Kasumi-1 (cell line): Measurements from ENCODE around the gene RAB5A.
"Not testable (repeated sequence)": the region's sequence is repeated elsewhere in the genome, so short reads cannot be mapped to it uniquely, and the experiment has no call there.

Experiments used
- DNase-seq, 2 experiments: peaks; one replicate each; lab custom pipeline; 2025; lab: John Stamatoyannopoulos, UW

The RAB5A gene, protein sequence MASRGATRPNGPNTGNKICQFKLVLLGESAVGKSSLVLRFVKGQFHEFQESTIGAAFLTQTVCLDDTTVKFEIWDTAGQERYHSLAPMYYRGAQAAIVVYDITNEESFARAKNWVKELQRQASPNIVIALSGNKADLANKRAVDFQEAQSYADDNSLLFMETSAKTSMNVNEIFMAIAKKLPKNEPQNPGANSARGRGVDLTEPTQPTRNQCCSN

DNA sequence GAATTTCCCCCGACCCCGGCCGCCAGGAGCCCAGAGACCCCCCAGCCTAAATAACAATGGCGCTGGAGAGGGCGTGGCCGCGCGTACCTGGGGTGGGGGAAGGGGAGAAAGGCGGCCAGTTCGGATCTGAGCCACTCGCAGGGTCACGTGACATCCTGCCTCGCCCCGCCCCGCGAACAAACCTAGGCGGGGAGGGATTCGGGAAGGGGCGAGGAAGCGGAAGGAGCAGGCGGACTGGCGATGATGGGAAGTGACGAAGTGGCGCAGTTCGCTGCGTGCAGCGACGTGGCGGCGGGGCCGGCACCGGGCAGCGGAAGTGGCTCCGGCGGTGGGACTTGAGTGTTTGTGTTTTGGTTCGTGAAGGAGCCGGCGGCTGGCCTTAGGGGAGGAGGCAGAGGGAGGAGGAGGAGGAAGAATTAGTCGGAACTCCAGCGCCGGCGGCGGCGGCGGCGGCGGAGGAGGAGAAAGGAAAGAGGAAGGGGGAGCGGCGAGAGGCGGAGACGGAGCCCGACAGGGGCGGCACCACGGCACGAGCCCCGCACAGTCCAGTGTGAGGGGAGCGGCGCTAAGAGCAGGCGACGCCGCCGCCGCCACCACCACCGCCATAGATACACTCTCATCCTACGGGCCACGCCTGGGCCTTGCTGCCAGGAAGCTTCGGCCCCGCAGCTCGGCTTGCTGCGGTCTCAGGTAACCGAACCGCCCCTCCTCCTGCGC, at the start of gene RAB5A:
RAB5A (plus strand) TSS at position 266 of the 717 bp plus-strand sequence. CDS start 3,802 bp downstream, outside the sequence.
- DNase-seq, result peak; percentile 99

DNA sequence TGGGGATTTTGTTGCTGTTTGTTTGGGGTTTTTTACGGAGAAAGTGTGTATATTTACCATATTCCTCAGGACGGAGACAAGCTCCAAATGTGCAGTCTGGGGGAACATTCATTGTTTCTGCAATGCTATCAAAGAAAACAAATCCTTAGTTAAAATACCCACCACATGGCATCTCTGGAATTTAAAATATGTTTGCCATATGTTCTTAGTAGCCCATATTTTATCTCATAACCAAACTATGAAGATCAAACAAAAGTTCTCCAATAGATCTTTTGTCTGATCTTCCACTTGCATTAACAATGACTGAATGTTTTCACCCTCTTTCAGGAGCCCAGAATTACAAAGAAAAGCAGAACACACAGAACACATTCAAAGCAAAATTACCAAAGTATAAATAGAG, 48.2 kb upstream of the RAB5A start:
- DNase-seq, result no peak

DNA sequence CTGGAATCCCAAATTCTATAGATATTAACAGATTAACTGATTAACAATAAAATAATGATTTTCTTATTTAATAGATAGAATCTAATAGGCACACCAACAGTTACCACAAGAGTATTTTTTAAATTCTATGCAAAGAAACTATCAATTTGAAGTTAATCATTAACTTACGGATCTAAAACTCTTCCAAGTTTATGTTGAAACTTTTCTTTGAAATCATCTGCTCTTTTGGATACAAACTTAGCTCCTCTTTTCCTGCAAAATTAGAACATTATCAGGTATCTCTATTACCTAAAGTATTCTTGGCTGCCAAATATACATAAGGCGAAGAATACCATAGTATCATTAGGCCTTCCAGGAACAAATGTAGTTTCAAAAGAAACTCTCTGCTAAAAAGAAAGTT, 47.6 kb upstream of the RAB5A start:
- no peak for DNase-seq

DNA sequence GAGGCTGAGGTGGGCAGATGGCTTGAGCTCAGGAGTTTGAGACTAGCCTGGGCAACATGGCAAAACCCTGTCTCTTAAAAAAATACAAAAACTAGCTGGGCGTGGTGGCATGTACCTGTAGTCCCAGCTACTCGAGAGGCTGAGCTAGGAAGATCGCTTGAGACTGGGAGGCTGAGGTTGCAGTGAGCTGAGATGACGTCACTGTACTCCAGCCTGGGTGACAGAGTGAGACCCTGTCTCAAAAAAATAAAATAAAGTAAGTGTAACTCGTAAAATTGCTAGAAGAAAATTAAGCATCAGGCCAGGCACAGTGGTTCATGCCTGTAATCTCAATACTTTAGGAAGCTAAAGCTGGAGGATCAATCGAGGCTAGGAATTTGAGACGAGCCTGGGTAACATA, 47.1 kb upstream of the RAB5A start:
- DNase-seq, result not testable (repeated sequence)

DNA sequence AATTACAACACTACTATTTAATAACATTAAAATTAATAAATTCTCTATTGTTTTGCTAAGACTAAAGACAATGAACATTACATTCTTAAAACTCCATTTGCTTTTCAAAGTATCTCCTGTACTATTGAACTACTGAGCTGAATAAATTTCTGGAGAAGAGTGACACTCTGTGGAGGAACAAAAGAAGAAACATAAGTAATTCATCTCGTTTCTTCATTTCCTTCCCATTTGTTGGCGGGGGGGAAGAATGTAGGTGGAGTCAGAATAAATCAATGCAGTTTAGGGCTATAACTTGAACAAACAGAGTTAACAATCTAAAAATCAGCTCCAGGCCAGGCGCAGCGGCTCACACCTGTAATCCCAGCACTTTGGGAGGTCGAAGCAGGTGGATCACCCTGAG, 45.6 kb upstream of the RAB5A start:
- peak; percentile 47 to 59 for DNase-seq

DNA sequence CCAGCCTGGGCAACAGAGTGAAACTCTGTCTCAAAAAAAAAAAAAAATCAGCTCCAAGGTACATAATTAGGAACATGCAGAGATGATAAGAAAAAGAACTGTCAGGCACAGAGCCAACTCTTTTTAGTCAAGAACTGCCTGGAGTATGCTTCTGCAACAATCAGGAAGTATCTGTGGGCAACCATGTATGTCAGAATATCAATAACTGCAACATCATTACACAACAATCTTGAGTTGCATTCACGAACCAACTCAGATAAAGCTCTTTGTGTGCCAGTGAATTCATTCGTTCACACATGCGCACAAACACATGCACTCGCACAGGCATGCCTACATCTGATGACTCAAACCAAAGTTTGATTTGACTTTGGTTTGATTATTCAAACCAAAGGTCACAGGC, 45.0 kb upstream of the RAB5A start:
- DNase-seq, result peak; percentile 34 to 36

DNA sequence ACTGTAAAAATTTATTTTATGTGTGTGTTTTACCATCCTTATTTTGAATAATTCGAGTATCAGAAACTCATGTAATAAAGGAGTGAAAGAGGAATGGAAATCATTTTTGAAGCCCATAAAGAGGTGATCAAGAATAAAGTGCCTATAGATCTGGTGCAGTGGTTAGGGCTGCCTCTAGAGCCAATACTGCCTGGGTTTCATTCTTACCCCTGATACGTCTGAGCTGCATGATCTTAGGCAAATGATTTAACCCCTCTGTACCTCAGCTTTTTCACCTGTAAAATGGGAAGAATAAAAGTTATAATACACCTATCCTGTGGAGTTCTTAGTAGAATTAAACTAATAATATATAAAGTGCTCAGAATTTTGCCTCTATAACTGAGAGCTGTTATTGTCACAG, 43.2 kb upstream of the RAB5A start:
- no peak for DNase-seq

DNA sequence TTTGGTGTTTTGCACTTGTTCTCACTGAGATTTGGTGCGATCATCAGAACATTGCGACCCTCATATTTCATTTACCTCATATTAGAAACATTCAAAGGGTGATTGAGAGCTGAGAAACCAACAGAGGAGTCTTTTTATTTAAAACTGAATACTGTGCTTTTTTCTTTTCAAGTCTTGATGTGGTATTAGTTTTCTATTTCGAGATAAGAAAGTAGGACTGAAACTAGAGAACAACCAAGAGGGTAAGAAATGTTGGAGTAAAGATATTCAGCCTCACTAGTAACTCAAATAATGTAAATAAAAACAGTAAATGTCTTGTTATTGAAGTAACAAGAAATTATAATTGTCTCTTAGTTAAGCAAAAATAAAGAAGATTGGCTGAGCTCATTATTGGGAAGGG, 39.4 kb upstream of the RAB5A start:
- DNase-seq, result no peak

DNA sequence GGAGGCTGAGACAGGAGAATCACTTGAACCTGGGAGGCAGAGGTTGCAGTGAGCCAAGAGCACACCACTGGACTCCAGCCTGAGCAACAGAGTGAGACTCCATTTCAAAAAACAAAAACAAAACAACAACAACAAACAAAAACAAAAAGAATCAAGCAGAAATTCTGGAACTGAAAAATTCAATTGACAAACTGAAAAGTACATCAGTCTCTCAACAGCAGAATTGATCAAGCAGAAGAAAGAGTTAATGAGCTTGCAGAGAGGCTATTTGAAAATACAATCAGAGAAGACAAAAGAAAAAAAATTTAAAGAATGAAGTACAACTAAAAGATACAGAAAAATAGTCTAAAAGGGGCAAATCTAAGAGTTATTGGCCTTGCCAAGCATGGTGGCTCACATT, 35.4 kb upstream of the RAB5A start:
- DNase-seq, result no peak

DNA sequence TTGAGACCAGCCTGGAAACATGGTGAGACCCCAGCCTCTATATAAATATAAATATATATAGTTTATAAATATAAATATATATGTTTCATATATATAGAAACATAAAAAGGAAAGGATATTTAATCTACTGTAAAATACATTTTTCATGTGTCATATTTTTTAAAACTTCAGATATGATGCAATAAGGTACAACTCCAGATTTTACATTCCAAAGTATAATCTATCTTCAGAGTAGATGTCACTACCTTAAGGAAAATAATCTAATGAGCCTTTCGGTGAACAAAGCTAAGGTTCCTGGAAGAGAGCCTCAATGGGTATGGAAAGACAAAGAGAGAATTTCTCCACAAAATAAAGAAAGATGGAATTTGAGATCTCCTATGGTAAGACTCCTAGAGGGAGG, 29.7 kb upstream of the RAB5A start:
- no peak for DNase-seq

DNA sequence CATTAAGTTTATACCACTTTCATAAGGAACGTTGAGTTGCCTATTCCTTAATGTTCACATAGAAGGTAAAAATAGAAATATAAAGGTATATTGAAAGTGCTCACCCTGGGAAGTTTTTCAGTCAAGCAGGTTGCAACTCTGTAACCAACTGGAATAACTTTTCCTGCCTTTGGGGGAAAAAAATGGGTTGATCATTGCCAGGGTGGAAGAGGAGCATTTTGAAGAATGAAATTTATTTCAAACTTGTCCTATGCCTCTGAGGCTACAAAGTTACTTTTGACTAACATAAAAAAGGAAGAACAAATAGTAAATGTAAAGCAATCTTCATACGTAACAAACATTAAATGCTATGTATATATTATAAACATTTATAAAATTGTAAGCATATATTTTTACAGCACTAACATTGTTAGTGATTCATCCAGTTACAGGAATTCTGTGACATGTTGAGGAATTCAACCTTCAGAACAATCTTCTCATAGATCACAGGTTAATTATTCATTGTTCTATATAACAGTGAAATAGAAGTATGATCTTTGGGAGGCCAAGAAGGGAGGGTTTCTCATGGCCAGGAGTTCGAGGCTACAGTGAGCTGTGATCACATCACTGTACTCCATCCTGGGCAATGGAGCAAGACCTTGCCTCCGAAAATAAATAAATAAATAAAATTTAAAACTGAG, 26.4 kb upstream of the RAB5A start:
- DNase-seq, result no peak

DNA sequence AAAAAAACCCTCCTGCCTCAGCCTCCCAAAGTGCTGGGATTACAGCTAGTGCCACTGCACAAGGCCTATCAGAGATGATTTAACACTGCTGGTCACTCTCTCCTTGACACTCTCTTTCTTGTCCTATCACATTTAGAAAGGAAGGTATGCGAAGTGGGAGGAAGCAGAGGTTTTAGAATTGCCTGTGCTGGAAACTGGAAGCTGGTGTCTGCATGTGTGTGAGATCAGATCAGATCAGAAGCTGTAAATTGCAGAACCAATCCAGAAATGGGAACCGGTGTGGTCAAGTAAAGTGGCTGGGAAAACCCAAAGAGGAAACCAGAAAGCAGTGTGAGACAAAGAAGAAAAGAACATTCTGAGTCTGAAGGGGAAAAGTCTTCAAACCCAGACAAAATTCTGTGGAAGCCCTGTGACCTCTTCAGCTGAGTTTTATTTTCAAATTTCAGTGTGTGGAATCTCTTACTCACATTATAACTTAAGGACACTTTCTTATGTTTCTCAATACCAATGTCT, 15.7 kb upstream of the RAB5A start:
- DNase-seq, result peak; percentile 90 to 91

DNA sequence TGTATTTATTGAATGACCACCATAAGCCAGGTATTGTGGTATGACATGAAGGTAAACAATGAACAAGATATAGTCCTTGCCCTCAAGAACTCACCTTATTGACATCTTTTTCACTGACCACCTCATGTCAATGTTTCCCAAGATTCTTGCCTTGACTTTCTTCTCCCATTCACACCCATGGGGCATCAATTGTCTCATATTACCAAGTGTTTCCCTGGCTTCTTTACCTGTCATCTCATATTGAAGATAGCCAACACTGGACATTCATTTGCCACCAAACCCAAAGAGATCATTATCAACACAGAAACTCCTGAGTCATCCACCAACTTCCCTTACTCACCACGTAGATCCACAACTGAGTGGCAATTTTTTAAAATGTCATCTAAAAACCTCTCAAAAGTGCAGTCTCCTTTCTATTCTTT, 15.1 kb upstream of the RAB5A start:
- DNase-seq, result peak; percentile 14 to 21

DNA sequence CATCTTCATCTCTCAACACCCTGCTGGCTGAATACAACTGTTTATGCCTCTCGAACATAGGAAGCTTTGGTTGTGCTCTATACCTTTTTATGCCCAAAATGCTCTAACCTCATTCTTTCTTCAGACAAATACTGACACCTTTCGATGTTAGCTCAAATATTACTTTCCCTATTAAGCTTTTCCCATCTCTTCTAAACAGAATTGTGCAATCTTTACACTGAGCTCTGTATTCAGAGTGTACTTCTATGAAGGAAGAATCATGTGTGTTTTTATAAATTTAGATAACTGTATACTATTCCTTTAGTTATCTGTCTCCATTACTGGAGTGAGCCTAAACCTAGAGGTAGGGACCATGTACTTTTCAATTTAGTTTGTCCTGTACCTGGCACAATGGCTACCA, 14.5 kb upstream of the RAB5A start:
- no peak for DNase-seq

DNA sequence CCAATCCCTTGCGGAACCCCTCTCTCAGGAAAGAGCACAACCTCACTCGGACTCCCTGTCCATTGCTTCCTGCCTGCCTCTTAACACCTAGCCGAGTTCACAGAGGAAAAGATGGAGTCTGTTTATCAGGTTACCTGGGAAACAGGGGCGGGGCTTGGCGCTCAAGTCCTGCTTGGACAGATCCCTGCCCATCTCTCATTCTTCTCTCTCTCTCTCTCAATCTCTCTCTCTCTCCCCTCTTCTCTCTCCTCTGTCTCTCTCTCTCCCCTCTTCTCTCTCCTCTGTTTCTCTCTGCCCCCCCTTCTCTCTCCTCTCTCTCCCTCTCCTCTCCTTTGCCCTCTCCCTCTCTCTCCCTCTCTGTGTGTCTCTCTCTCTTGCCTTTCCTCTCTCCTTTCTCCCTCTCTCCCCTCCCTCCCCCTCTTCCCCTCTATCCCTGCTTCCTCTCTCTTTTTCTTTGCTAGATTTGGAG, 12.8 kb upstream of the RAB5A start, which contains the start of gene EFHB:
EFHB (minus strand) TSS at position 120 of the 469 bp plus-strand sequence. CDS start 199 bp downstream, outside the sequence.
- no peak for DNase-seq

DNA sequence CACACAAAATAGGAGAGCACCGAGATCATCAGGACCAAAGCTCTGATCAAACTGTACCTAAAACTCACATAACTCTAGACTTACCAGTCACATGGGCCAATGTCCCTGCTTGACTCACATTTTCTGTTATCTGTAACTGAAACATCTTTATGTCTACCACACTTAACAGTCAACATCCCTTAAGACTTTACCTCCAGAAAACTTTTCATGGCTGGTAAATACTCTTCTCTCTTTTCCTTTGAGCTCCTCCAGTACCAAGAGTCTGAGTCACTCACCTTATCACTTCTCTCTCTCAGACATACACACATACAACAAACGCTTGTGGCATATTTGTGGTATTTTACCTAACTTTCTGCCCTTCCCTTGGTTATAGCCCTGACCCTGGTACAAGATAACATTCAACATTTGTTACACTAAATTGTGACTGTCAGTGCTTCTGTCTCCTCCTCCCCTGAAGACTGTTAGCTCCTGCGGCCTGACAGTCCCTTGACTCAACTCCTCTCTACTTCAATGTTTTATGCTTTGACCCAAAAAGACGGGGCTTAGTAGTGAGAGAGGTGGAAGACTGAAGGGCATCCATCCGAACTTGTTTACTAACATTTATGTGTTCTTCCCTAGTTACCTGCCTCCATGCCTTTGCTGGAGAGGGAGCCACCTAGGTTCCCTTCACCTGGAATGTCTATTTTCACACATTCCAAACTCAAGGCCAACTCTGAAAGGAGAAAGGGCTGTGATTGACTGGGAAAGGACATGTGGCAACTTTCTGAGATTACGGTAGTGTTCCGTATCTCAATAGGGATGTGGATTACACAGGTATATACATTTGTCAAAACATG, 9.2 kb upstream of the RAB5A start:
- DNase-seq, result no peak

DNA sequence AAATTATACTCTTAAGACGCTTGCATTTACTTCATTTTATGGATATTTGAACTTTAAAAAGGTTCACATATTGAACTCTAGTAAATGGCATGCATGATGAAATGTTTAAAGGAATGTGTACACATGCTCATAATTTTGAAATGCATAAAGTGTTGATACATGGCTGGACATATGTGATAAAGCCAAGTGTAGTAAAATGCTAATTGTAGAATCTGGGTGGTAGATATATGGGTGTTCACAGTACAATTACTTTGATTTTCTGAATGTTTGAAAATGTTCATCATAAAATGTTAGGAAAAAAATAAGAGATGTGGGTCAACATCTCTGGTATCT, 8.6 kb upstream of the RAB5A start:
- no peak for DNase-seq

DNA sequence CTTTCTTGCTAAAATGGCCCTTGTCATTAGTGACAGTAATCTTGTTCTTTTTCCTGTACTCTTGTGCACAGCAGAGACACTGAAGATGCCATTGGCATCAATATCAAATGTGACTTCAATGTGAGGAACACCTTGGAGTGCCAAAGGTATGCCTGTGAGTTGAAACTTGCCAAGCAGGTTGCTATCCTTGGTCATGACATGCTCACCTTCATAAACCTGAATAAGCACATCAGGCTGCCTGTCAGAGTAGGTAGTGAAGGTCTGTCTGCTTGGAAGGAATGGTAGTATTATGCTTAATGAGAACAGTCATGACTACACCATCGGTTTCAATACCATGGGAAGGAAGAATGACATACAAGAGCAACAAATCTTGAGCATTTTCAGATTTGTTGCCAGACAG, 6.3 kb upstream of the RAB5A start:
- DNase-seq, result no peak

DNA sequence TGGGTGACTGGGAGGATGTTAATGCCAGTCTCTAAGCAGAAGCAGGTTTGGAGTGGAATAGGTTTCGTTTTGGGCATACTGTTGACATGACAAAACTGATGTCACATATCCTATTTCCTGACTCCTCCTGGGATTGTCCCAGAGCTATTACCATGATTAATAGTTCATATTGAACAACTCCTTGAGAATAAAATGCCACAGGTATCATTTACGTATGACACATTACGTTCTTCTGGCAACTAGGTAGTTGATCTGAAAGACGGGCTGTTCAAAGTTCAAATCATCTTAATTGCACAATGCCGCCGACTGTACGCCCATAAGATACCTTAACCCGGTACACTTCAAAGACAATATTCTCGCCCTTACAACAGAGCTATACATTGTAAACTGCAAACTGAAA, 1.4 kb upstream of the RAB5A start:
- no peak for DNase-seq

DNA sequence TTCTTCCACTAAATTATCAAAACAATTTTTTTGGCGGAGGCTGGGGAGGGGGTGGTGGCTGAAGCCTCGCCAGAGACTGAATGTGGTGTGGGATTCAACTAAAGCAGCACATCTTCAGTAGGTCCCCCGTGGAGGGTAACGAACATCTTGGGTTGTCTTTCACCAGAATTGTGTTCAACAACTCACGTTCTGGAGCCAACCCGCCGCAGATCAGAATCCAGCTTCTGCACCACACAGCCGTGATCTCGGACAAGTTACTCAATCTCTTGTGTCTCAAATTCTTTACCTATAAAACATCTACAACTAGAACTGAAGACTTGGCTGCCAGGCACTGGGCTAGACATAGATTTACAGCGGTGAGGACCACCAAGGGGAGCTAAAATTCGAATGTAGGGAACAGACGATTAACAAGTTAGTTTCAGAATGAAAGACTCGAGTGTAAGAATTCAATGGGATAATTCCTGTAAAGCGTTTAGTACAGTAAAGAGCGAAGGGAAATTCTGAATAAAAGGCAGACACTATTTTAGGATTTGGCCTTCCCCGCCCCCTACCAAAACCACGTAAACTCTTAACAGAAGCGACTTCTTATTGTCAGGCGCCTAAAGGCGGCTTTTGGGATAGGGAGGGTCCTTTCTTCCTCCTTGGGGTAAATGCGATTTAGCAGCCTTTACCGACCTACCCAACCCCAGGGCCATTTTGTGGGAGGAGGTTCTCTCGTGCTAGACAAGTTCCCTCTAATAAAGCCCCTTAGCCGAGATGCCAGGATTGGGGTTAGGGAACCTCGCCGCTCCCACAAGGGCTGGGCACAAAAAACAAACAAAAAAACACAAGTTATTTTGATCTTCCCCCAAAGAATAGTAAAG, 697 bp upstream of the RAB5A start:
- peak in 1 of 2 experiments; percentile 56 for DNase-seq
